Measurements from ENCODE around the gene NPIPB8. TPM values are rescaled to one million over a fixed set of nuclear protein-coding genes. Genes with fewer than 3 reads are reported as not detected.
"Not testable (repeated sequence)": the region's sequence is repeated elsewhere in the genome, so short reads cannot be mapped to it uniquely, and the experiment has no call there.

Gene NPIPB8
- total RNA-seq, 5 donors from 2014 or later (not counting 1 experiment from before 2014, with no cell fraction given), result 0.76 to 3.7 (median 2.1) TPM; not detected in 2

DNA sequence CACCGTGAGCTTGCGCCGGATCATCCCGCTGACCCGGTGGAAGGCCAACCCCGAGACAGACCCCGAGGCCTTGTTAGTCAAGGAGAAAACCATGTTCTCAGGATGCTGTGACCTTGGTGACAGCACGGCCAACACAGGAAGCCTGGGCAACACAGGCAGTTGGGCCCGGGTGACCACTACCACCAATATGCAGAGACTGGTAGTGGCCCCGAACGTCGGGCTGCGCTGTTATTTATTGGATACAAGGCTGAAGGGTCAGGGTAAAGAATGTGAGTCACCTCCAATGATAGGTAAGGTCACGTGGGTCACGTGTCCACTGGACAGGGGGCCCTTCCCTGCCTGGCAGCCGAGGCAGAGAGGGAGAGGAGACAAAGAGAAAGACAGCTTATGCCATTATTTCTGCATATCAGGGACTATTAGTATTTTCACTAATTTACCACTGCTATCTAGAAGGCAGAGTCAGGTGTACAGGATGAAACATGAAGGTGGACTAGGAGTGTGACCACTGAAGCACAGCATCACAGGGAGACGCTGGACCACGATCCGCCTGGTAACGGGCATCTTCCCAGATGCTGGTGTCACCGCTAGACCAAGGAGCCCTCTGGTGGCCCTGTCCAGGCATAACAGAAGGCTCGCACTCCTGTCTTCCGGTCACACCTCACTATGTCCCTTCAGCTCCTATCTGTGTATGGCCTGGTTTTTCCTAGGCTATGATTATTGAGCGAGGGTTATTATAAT is 22.2 kb upstream of the NPIPB8 start:
- CTCF ChIA-PET; H3K4me3 Mint-ChIP-seq; H3K4me1 ChIP-seq (ENCODE audit: control insufficient read depth in 1 of 2, extremely low read depth in 1 of 2, insufficient read depth in 2 of 2, low read length in 2 of 2); ATAC-seq (replicated peaks in 1 of 4); POLR2A ChIA-PET; H3K4me3 ChIP-seq (ENCODE audit: control insufficient read depth in 1 of 2, extremely low read depth in 1 of 2, low read length in 1 of 2); H3K27me3 ChIP-seq (replicated peaks in 1 of 2; ENCODE audit: control insufficient read depth in 2 of 2, extremely low read depth in 1 of 2, insufficient read depth in 2 of 2, low read length in 1 of 2); H3K9me3 ChIP-seq; H3K9me3 Mint-ChIP-seq; H3K36me3 Mint-ChIP-seq; H3K36me3 ChIP-seq (ENCODE audit: control insufficient read depth in 2 of 2, extremely low read depth in 1 of 2, insufficient read depth in 1 of 2, low read length in 1 of 2); H3K27me3 Mint-ChIP-seq; H3K27ac Mint-ChIP-seq; H3K4me1 Mint-ChIP-seq; H3K27ac ChIP-seq (ENCODE audit: low read length): not testable (repeated sequence)
- WGBS (ENCODE audit: insufficient coverage), result 79% methylated on average over 5 of the region's 24 CpGs
- DNase-seq, result peak in 5 of 35 experiments; percentile 7 to 44 (median 11)

DNA sequence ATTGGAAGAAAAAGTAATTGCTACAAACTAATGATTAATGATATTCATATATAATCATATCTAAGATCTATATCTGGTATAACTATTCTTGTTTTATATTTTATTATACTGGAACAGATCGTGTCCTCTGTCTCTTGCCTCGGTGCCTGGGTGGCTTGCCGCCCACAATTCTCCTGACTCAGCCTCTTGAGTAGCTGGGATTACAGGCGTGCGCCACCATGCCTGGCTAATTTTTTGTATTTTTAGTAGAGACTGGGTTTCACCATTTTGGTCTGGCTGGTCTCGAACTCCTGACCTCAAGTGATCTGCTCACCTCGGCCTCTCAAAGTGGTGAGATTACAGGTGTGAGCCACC is 21.7 kb upstream of the NPIPB8 start:
- H3K4me3 Mint-ChIP-seq; H3K9me3 ChIP-seq; H3K4me3 ChIP-seq (ENCODE audit: control insufficient read depth in 1 of 2, extremely low read depth in 1 of 2, low read length in 1 of 2); DNase-seq; H3K36me3 Mint-ChIP-seq; H3K27me3 Mint-ChIP-seq; POLR2A ChIA-PET; ATAC-seq (replicated peaks in 1 of 4); H3K9me3 Mint-ChIP-seq; H3K36me3 ChIP-seq (ENCODE audit: control insufficient read depth in 2 of 2, extremely low read depth in 1 of 2, insufficient read depth in 1 of 2, low read length in 1 of 2); CTCF ChIA-PET; H3K27me3 ChIP-seq (replicated peaks in 1 of 2; ENCODE audit: control insufficient read depth in 2 of 2, extremely low read depth in 1 of 2, insufficient read depth in 2 of 2, low read length in 1 of 2); H3K4me1 Mint-ChIP-seq; H3K27ac ChIP-seq (ENCODE audit: low read length); H3K4me1 ChIP-seq (ENCODE audit: control insufficient read depth in 1 of 2, extremely low read depth in 1 of 2, insufficient read depth in 2 of 2, low read length in 2 of 2); H3K27ac Mint-ChIP-seq: not testable (repeated sequence)
- no CpG with 5 or more reads among the region's 7 CpGs for WGBS (ENCODE audit: insufficient coverage)

DNA sequence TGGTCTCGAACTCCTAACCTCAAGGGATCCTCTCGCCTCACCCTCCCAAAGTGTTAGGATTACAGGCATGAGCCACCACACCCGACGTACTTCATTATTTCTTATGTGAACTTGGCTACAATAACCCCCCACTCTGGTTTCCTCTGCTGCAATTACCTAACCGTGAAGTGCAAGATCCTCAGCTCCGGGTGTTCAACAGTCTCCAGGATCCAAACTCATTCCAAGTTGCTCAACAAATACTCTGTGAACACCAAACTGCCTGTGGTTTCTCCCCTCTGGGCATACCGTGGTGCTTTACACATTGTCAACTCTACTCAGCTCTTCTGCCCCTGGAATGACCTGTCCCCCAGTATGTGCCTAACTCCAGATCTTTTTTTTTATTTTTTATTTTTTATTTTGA is 21.2 kb upstream of the NPIPB8 start:
- Mint-ChIP-seq H3K4me1 (peaks cover 4 to 7% (median 4%) of the 10 kb centered on the region in 3 donors), H3K27ac (no peak overlapping the region), H3K36me3 (peaks cover 3% of the 10 kb centered on the region), H3K27me3 (no peaks in the 10 kb centered on the region), H3K4me3 (no peak overlapping the region), H3K9me3 (no peaks in the 10 kb centered on the region)
- H3K4me1 ChIP-seq (ENCODE audit: control insufficient read depth in 1 of 2, extremely low read depth in 1 of 2, insufficient read depth in 2 of 2, low read length in 2 of 2), result no peaks in the 10 kb centered on the region
- no peak for ATAC-seq (replicated peaks in 1 of 4)
- no peak for DNase-seq
- WGBS (ENCODE audit: insufficient coverage), result 96% methylated on average over 5 of the region's 7 CpGs
- peaks cover 0 to 3% of the 10 kb centered on the region in 2 donors for H3K36me3 ChIP-seq (ENCODE audit: control insufficient read depth in 2 of 2, extremely low read depth in 1 of 2, insufficient read depth in 1 of 2, low read length in 1 of 2)
- no peak overlapping the region for H3K27ac ChIP-seq (ENCODE audit: low read length)
- CTCF ChIA-PET, result no interaction called here
- H3K9me3 ChIP-seq, result no peaks in the 10 kb centered on the region
- no peaks in the 10 kb centered on the region for H3K27me3 ChIP-seq (replicated peaks in 1 of 2; ENCODE audit: control insufficient read depth in 2 of 2, extremely low read depth in 1 of 2, insufficient read depth in 2 of 2, low read length in 1 of 2)
- POLR2A ChIA-PET, result interaction anchor here in 1 of 2 donors (0.6 kb wide), 1 partner anchor 54 kb away, joined by 3 read pairs; no protein-coding TSS in a partner anchor
- H3K4me3 ChIP-seq (ENCODE audit: control insufficient read depth in 1 of 2, extremely low read depth in 1 of 2, low read length in 1 of 2), result no peak overlapping the region

DNA sequence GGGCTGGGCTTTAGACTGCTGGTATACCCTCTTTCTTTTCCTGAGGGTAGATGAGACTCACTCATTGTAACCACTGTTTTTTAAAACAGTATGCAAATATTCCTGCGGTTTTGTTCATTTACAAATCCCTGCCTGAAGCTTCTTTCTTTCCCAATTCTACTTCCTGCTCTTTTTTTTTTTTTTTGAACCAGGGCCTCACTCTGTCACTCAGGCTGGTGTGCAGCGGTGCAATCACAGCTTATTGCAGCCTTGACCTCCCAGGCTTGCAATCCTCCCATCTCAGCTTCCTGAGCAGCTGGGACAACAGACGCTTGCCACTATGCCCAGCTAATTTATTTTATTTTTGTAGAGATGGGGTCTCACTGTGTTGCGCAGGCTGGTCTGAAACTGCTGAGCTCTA is 20.0 kb upstream of the NPIPB8 start:
- ATAC-seq (replicated peaks in 1 of 4) (no peak), DNase-seq (no peak)
- no peaks in the 10 kb centered on the region for H3K27me3 Mint-ChIP-seq
- Histone ChIP-seq H3K9me3 (no peaks in the 10 kb centered on the region), H3K4me1 (ENCODE audit: control insufficient read depth in 1 of 2, extremely low read depth in 1 of 2, insufficient read depth in 2 of 2, low read length in 2 of 2) (peaks cover 0 to 8% of the 10 kb centered on the region in 2 experiments), H3K27ac (ENCODE audit: low read length) (no peak overlapping the region), H3K27me3 (replicated peaks in 1 of 2; ENCODE audit: control insufficient read depth in 2 of 2, extremely low read depth in 1 of 2, insufficient read depth in 2 of 2, low read length in 1 of 2) (no peaks in the 10 kb centered on the region), H3K36me3 (ENCODE audit: control insufficient read depth in 2 of 2, extremely low read depth in 1 of 2, insufficient read depth in 1 of 2, low read length in 1 of 2) (peaks cover 0 to 3% of the 10 kb centered on the region in 2 donors), H3K4me3 (ENCODE audit: control insufficient read depth in 1 of 2, extremely low read depth in 1 of 2, low read length in 1 of 2) (no peak overlapping the region)
- peaks cover 13 to 19% (median 15%) of the 10 kb centered on the region in 3 donors for H3K4me1 Mint-ChIP-seq
- H3K27ac Mint-ChIP-seq, result no peak overlapping the region
- POLR2A ChIA-PET, result interaction anchor here in 1 of 2 donors (0.6 kb wide), 1 partner anchor 50 kb away, joined by 14 read pairs; no protein-coding TSS in a partner anchor
- CTCF ChIA-PET, result no interaction called here
- peaks cover 3% of the 10 kb centered on the region for H3K36me3 Mint-ChIP-seq
- no peak overlapping the region for H3K4me3 Mint-ChIP-seq
- no peaks in the 10 kb centered on the region for H3K9me3 Mint-ChIP-seq
- WGBS (ENCODE audit: insufficient coverage), result no CpG with 5 or more reads among the region's 4 CpGs

DNA sequence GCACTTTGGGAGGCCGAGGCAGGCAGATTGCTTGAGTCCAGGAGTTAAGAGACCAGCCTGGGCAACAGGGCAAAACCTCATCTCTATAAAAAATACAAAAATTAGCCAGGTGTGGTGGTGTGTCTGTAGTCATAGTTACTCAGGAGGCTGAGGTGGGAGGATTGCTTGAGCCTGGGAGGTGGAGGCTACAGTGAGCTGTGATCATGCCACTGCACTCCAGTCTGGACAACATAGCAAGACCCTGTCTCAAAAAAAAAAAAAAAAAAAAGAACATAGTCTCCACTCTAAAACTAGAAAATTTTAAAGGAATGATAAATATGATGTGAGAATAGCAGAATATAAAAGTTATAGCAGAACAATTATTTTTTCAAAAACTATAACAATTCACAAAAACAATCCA is 17.5 kb upstream of the NPIPB8 start:
- H3K4me1 ChIP-seq (ENCODE audit: control insufficient read depth in 1 of 2, extremely low read depth in 1 of 2, insufficient read depth in 2 of 2, low read length in 2 of 2), result peaks cover 0 to 16% of the 10 kb centered on the region in 2 experiments
- H3K27me3 Mint-ChIP-seq; H3K4me3 ChIP-seq (ENCODE audit: control insufficient read depth in 1 of 2, extremely low read depth in 1 of 2, low read length in 1 of 2); H3K36me3 Mint-ChIP-seq; POLR2A ChIA-PET; H3K9me3 ChIP-seq; H3K27ac ChIP-seq (ENCODE audit: low read length); H3K36me3 ChIP-seq (ENCODE audit: control insufficient read depth in 2 of 2, extremely low read depth in 1 of 2, insufficient read depth in 1 of 2, low read length in 1 of 2); CTCF ChIA-PET; H3K4me3 Mint-ChIP-seq; ATAC-seq (replicated peaks in 1 of 4); H3K9me3 Mint-ChIP-seq; H3K27me3 ChIP-seq (replicated peaks in 1 of 2; ENCODE audit: control insufficient read depth in 2 of 2, extremely low read depth in 1 of 2, insufficient read depth in 2 of 2, low read length in 1 of 2); DNase-seq: not testable (repeated sequence)
- Mint-ChIP-seq H3K27ac (peak overlapping the region in 1 of 2 donors; percentile 28), H3K4me1 (peaks cover 18 to 29% (median 20%) of the 10 kb centered on the region in 3 donors)
- WGBS (ENCODE audit: insufficient coverage), result no CpG with 5 or more reads among the region's 1 CpG

DNA sequence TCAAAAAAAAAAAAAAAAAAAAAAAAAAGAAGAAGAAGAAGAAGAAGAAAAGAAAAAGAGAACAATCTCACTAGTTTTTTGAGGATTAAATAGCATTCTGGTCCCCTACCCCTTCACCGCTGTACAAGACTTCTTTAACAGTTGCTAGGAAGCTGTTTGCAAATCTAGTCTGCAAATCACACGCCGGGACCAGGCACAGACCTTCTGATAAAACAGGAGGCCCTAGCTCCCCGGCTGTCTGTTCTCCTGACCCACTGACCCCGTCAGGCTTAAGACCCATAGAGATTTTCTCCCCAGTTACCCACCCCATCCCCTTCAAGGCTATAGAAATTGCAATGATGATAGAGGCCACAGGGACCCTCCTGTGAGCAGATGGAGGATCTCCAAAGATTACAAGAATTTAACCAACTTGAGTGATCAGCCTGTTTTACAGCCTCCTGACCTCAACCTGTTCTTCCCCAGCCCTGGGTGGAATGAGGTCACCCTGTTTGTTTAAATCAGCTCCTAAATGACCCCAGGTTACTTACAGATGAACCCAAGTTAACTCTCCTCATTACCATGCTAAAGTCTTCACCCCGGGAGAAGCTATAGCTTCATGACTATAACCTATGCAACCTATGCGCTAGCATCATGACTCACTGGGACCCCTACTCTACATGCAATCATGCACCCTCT is 16.2 kb upstream of the NPIPB8 start:
- ATAC-seq (replicated peaks in 1 of 4) (no peak), DNase-seq (no peak)
- no peak overlapping the region for H3K4me3 ChIP-seq (ENCODE audit: control insufficient read depth in 1 of 2, extremely low read depth in 1 of 2, low read length in 1 of 2)
- peaks cover 0 to 16% of the 10 kb centered on the region in 2 experiments for H3K4me1 ChIP-seq (ENCODE audit: control insufficient read depth in 1 of 2, extremely low read depth in 1 of 2, insufficient read depth in 2 of 2, low read length in 2 of 2)
- 100% methylated on average over 2 of the region's 7 CpGs for WGBS (ENCODE audit: insufficient coverage)
- Mint-ChIP-seq H3K9me3 (no peaks in the 10 kb centered on the region), H3K27me3 (peaks cover 0 to 2% of the 10 kb centered on the region in 2 donors), H3K27ac (peak overlapping the region; percentile 33 to 80), H3K36me3 (peaks cover 3% of the 10 kb centered on the region), H3K4me1 (peaks cover 17 to 29% (median 20%) of the 10 kb centered on the region in 3 donors), H3K4me3 (peak overlapping the region; percentile 76 to 84 (median 79))
- no peak overlapping the region for H3K27ac ChIP-seq (ENCODE audit: low read length)
- H3K36me3 ChIP-seq (ENCODE audit: control insufficient read depth in 2 of 2, extremely low read depth in 1 of 2, insufficient read depth in 1 of 2, low read length in 1 of 2), result peaks cover 0 to 3% of the 10 kb centered on the region in 2 donors
- no peaks in the 10 kb centered on the region for H3K27me3 ChIP-seq (replicated peaks in 1 of 2; ENCODE audit: control insufficient read depth in 2 of 2, extremely low read depth in 1 of 2, insufficient read depth in 2 of 2, low read length in 1 of 2)
- ChIA-PET CTCF (interaction anchor here in 1 of 2 donors (0.7 kb wide), 1 partner anchor 1452 kb away, joined by 9 read pairs; no protein-coding TSS in a partner anchor), POLR2A (no interaction called here)
- no peaks in the 10 kb centered on the region for H3K9me3 ChIP-seq

All from T-cell (primary cell).